Loucy (cell line): ENCODE measurements around the gene MAPKAP1.

Experiments used
- CTCF ChIP-seq: fragments of 200-600 bp; sonication (generic); conservative IDR thresholded peaks from 2 replicates; pipeline ENCODE4 v1.5.1; 2014; ENCODE audit warnings: mild to moderate bottlenecking, antibody characterized with exemption, low read length
- EZH2phosphoT487 ChIP-seq: fragments of 200-600 bp; IDR thresholded peaks from 2 replicates; pipeline ENCODE4 v1.6.1; 2018; ENCODE audit warnings: antibody characterized with exemption, mild to moderate bottlenecking, moderate library complexity, borderline replicate concordance

- TF ChIP-seq CTCF, result no peak
- TF ChIP-seq EZH2phosphoT487, result no peak
Observed at GRCh38 chr9:125435776-125436612, 271.0 kb downstream of the MAPKAP1 start.
